ENCODE data around the gene SLC6A7. TPM values are rescaled to one million over a fixed set of nuclear protein-coding genes. Genes with fewer than 3 reads are reported as not detected.

The SLC6A7 gene
- total RNA-seq, 1 experiment from 2014 or later: 0.04 TPM

DNA sequence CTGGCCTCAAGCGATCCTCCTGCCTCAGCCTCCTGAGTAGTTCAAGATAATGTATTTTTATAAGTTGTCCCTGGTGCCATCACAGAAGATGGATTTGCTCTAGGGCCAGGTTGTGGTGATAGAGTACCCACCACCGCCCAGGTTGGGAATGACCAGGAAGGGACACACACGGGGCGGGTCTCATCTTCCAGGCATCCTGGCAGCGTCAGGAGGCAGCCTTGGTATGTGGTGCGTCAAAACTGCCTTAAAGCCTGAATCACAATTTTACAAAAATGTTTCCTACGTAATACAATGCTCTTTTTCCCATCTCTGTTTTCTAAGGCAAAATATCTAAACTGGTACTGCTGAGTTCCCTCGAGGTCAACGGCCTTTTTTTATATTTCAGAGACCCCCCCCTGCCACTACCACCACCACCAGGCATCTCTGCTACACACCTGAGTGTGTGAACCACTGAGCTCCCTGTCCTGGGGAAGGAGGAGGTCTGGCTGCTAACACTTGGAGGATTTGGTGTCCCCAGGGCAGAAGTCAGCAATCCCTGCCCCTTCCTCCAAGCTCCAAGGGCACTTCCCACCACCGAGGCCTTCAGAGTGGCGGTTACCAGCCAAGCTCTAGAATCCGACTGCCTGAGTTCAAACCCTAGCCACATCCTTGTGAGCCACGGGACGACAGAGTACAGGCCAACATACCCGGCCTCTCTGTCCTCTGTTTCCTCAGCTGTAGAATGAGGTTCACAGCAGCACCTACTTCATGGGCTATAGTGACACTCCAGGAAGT lies 47.3 kb downstream of the SLC6A7 start:
- H3K4me1 Mint-ChIP-seq: no peaks in the 10 kb centered on the region
- no peak overlapping the region for H3K27ac Mint-ChIP-seq
- no peaks in the 10 kb centered on the region for H3K27me3 Mint-ChIP-seq (ENCODE audit: low read depth)
- TF ChIP-seq PRRX2 (CRISPR knock-in tag; IDR thresholded peaks at IDR 0.05) (no peak), IRF2 (CRISPR knock-in tag; IDR thresholded peaks at IDR 0.05; ENCODE audit: borderline replicate concordance, low read depth) (no peak), ZNF423 (CRISPR knock-in tag; IDR thresholded peaks at IDR 0.05) (no peak), FOXP1 (CRISPR knock-in tag; IDR thresholded peaks at IDR 0.05; ENCODE audit: borderline replicate concordance) (no peak), JUN (CRISPR knock-in tag; IDR thresholded peaks at IDR 0.05) (no peak), JAZF1 (CRISPR knock-in tag; IDR thresholded peaks at IDR 0.05) (no peak), MYBL2 (CRISPR knock-in tag; IDR thresholded peaks at IDR 0.05) (no peak), RELA (CRISPR knock-in tag; IDR thresholded peaks at IDR 0.05; ENCODE audit: borderline replicate concordance) (no peak), NFE2L1 (CRISPR knock-in tag; IDR thresholded peaks at IDR 0.05) (no peak), NR3C1 (CRISPR knock-in tag; conservative IDR thresholded peaks at IDR 0.05; ENCODE audit: low read depth) (no peak)
- TF ChIP-seq, protein P1, sequence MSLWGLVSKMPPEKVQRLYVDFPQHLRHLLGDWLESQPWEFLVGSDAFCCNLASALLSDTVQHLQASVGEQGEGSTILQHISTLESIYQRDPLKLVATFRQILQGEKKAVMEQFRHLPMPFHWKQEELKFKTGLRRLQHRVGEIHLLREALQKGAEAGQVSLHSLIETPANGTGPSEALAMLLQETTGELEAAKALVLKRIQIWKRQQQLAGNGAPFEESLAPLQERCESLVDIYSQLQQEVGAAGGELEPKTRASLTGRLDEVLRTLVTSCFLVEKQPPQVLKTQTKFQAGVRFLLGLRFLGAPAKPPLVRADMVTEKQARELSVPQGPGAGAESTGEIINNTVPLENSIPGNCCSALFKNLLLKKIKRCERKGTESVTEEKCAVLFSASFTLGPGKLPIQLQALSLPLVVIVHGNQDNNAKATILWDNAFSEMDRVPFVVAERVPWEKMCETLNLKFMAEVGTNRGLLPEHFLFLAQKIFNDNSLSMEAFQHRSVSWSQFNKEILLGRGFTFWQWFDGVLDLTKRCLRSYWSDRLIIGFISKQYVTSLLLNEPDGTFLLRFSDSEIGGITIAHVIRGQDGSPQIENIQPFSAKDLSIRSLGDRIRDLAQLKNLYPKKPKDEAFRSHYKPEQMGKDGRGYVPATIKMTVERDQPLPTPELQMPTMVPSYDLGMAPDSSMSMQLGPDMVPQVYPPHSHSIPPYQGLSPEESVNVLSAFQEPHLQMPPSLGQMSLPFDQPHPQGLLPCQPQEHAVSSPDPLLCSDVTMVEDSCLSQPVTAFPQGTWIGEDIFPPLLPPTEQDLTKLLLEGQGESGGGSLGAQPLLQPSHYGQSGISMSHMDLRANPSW (CRISPR knock-in tag; conservative IDR thresholded peaks at IDR 0.05; ENCODE audit: low read depth): no peak
- TF ChIP-seq, protein P2, sequence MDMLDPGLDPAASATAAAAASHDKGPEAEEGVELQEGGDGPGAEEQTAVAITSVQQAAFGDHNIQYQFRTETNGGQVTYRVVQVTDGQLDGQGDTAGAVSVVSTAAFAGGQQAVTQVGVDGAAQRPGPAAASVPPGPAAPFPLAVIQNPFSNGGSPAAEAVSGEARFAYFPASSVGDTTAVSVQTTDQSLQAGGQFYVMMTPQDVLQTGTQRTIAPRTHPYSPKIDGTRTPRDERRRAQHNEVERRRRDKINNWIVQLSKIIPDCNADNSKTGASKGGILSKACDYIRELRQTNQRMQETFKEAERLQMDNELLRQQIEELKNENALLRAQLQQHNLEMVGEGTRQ (CRISPR knock-in tag; IDR thresholded peaks at IDR 0.05): no peak
- TF ChIP-seq, protein P3, sequence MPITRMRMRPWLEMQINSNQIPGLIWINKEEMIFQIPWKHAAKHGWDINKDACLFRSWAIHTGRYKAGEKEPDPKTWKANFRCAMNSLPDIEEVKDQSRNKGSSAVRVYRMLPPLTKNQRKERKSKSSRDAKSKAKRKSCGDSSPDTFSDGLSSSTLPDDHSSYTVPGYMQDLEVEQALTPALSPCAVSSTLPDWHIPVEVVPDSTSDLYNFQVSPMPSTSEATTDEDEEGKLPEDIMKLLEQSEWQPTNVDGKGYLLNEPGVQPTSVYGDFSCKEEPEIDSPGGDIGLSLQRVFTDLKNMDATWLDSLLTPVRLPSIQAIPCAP (CRISPR knock-in tag; IDR thresholded peaks at IDR 0.05): no peak
- TF ChIP-seq, protein P4, sequence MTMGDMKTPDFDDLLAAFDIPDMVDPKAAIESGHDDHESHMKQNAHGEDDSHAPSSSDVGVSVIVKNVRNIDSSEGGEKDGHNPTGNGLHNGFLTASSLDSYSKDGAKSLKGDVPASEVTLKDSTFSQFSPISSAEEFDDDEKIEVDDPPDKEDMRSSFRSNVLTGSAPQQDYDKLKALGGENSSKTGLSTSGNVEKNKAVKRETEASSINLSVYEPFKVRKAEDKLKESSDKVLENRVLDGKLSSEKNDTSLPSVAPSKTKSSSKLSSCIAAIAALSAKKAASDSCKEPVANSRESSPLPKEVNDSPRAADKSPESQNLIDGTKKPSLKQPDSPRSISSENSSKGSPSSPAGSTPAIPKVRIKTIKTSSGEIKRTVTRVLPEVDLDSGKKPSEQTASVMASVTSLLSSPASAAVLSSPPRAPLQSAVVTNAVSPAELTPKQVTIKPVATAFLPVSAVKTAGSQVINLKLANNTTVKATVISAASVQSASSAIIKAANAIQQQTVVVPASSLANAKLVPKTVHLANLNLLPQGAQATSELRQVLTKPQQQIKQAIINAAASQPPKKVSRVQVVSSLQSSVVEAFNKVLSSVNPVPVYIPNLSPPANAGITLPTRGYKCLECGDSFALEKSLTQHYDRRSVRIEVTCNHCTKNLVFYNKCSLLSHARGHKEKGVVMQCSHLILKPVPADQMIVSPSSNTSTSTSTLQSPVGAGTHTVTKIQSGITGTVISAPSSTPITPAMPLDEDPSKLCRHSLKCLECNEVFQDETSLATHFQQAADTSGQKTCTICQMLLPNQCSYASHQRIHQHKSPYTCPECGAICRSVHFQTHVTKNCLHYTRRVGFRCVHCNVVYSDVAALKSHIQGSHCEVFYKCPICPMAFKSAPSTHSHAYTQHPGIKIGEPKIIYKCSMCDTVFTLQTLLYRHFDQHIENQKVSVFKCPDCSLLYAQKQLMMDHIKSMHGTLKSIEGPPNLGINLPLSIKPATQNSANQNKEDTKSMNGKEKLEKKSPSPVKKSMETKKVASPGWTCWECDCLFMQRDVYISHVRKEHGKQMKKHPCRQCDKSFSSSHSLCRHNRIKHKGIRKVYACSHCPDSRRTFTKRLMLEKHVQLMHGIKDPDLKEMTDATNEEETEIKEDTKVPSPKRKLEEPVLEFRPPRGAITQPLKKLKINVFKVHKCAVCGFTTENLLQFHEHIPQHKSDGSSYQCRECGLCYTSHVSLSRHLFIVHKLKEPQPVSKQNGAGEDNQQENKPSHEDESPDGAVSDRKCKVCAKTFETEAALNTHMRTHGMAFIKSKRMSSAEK (CRISPR knock-in tag; IDR thresholded peaks at IDR 0.05; ENCODE audit: borderline replicate concordance): no peak
- TF ChIP-seq, protein P5, sequence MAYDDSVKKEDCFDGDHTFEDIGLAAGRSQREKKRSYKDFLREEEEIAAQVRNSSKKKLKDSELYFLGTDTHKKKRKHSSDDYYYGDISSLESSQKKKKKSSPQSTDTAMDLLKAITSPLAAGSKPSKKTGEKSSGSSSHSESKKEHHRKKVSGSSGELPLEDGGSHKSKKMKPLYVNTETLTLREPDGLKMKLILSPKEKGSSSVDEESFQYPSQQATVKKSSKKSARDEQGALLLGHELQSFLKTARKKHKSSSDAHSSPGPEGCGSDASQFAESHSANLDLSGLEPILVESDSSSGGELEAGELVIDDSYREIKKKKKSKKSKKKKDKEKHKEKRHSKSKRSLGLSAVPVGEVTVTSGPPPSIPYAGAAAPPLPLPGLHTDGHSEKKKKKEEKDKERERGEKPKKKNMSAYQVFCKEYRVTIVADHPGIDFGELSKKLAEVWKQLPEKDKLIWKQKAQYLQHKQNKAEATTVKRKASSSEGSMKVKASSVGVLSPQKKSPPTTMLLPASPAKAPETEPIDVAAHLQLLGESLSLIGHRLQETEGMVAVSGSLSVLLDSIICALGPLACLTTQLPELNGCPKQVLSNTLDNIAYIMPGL (CRISPR knock-in tag; IDR thresholded peaks at IDR 0.05): no peak
- TF ChIP-seq, protein P6, sequence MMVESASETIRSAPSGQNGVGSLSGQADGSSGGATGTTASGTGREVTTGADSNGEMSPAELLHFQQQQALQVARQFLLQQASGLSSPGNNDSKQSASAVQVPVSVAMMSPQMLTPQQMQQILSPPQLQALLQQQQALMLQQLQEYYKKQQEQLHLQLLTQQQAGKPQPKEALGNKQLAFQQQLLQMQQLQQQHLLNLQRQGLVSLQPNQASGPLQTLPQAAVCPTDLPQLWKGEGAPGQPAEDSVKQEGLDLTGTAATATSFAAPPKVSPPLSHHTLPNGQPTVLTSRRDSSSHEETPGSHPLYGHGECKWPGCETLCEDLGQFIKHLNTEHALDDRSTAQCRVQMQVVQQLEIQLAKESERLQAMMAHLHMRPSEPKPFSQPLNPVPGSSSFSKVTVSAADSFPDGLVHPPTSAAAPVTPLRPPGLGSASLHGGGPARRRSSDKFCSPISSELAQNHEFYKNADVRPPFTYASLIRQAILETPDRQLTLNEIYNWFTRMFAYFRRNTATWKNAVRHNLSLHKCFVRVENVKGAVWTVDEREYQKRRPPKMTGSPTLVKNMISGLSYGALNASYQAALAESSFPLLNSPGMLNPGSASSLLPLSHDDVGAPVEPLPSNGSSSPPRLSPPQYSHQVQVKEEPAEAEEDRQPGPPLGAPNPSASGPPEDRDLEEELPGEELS (CRISPR knock-in tag; IDR thresholded peaks at IDR 0.05): no peak
- TF ChIP-seq, protein P7, sequence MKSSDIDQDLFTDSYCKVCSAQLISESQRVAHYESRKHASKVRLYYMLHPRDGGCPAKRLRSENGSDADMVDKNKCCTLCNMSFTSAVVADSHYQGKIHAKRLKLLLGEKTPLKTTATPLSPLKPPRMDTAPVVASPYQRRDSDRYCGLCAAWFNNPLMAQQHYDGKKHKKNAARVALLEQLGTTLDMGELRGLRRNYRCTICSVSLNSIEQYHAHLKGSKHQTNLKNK (CRISPR knock-in tag; IDR thresholded peaks at IDR 0.05): no peak
- CTCF ChIA-PET: interaction anchor here (0.8 to 1.1 kb wide), 2 partner anchors 36 to 114 kb away, joined by 3 read pairs; no protein-coding TSS in a partner anchor
- DNase-seq (ENCODE audit: low spot score): no peak
- no peaks in the 10 kb centered on the region for H3K36me3 Mint-ChIP-seq
- H3K9me3 Mint-ChIP-seq: no peaks in the 10 kb centered on the region
- POLR2A ChIA-PET: no interaction called here
- ATAC-seq: no peak
- H3K4me3 Mint-ChIP-seq: no peak overlapping the region

Measured in WTC11 (cell line).